GM21619 (cell line): ENCODE data around the gene TIAM2.
"Not testable (repeated sequence)": the region's sequence is repeated elsewhere in the genome, so short reads cannot be mapped to it uniquely, and the experiment has no call there.

Source experiments
- ATAC-seq: cut with Tn5 transposase; IDR thresholded peaks from one replicate; pipeline ENCODE4 v1.9.1; 2021; ENCODE audit not compliant: unreplicated experiment

Gene TIAM2

GRCh38 chr6:154989448-154989847, 5.7 kb upstream of the TIAM2 start:
- ATAC-seq = no peak

- no peak for ATAC-seq
Measured at GRCh38 chr6:154991207-154991606, 3.9 kb upstream of the TIAM2 start.

GRCh38 chr6:154993026-154993425, 2.1 kb upstream of the TIAM2 start:
- no peak for ATAC-seq

GRCh38 chr6:154993710-154994109, 1.4 kb upstream of the TIAM2 start:
- ATAC-seq = no peak

- ATAC-seq = no peak
Measured at GRCh38 chr6:154994836-154995253, 270 bp upstream of the TIAM2 start.

GRCh38 chr6:154996016-154996590, 988 bp downstream of the TIAM2 start:
- ATAC-seq = no peak

- no peak for ATAC-seq
Measured at GRCh38 chr6:154996841-154997311, 1.8 kb downstream of the TIAM2 start.

- no peak for ATAC-seq
Measured at GRCh38 chr6:154998855-154999254, 3.7 kb downstream of the TIAM2 start.

GRCh38 chr6:155001482-155001881, 6.4 kb downstream of the TIAM2 start:
- no peak for ATAC-seq

- no peak for ATAC-seq
Measured at GRCh38 chr6:155001934-155002333, 6.8 kb downstream of the TIAM2 start.

- no peak for ATAC-seq
Measured at GRCh38 chr6:155003476-155003875, 8.4 kb downstream of the TIAM2 start.

- no peak for ATAC-seq
Measured at GRCh38 chr6:155004017-155004416, 8.9 kb downstream of the TIAM2 start.

GRCh38 chr6:155004576-155005372, 9.7 kb downstream of the TIAM2 start:
- no peak for ATAC-seq

- ATAC-seq = no peak
Measured at GRCh38 chr6:155008625-155009024, 13.5 kb downstream of the TIAM2 start.

GRCh38 chr6:155010940-155011339, 15.8 kb downstream of the TIAM2 start:
- no peak for ATAC-seq

- no peak for ATAC-seq
Measured at GRCh38 chr6:155011809-155012291, 16.7 kb downstream of the TIAM2 start.

GRCh38 chr6:155013457-155013876, 18.4 kb downstream of the TIAM2 start:
- no peak for ATAC-seq

GRCh38 chr6:155014137-155014536, 19.0 kb downstream of the TIAM2 start:
- no peak for ATAC-seq

GRCh38 chr6:155014670-155015300, 19.7 kb downstream of the TIAM2 start:
- ATAC-seq = no peak

GRCh38 chr6:155018415-155018814, 23.3 kb downstream of the TIAM2 start:
- ATAC-seq = not testable (repeated sequence)

GRCh38 chr6:155021680-155022079, 26.6 kb downstream of the TIAM2 start:
- ATAC-seq = no peak

- no peak for ATAC-seq
Measured at GRCh38 chr6:155022721-155023120, 27.6 kb downstream of the TIAM2 start.
